Thyroid gland (tissue), 4 donors: ENCODE data around the gene SFN.

ENCODE experiments used
- POLR2A ChIP-seq, 2 donors: fragments of 450-650 bp; IDR thresholded peaks; one replicate each; pipeline ENCODE4 v1.6.1; 2017; ENCODE audit warnings: antibody characterized with exemption in 2 of 2, mild to moderate bottlenecking in 2 of 2, moderate library complexity in 1 of 2
- TF ChIP-seq, protein P1 (sequence below), 6 experiments: fragments of 200-600 bp in 3 of 6; fragments of 450-650 bp in 3 of 6; sonication (generic) in 3 of 6; IDR thresholded peaks; one replicate each; pipeline ENCODE4 v1.5.1; 2016 to 2019; ENCODE audit warnings: antibody characterized with exemption in 6 of 6, mild to moderate bottlenecking in 2 of 6, inconsistent platforms in 1 of 6, moderate library complexity in 1 of 6

DNA sequence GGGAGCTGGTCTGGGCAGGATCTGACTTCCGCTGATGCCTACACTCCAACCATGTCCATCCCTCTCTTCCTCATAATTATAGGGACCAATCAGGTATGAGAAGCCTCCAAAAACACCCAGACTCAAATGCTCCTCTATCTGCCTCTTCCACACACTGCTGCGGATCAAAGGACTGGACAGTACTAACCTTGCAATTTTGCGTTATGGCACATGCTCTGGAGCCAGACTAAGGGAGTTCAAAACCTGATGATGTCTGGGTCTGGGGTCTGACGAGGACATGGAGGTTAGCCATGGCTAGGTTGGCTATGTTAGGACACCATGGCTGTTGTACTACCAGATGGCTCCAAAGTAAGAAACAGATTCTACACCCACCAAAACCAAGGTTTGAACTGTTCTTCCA, 16.8 kb downstream of the SFN start:
- no peak for TF ChIP-seq POLR2A (IDR thresholded peaks at IDR 0.05)
- TF ChIP-seq, protein P1, sequence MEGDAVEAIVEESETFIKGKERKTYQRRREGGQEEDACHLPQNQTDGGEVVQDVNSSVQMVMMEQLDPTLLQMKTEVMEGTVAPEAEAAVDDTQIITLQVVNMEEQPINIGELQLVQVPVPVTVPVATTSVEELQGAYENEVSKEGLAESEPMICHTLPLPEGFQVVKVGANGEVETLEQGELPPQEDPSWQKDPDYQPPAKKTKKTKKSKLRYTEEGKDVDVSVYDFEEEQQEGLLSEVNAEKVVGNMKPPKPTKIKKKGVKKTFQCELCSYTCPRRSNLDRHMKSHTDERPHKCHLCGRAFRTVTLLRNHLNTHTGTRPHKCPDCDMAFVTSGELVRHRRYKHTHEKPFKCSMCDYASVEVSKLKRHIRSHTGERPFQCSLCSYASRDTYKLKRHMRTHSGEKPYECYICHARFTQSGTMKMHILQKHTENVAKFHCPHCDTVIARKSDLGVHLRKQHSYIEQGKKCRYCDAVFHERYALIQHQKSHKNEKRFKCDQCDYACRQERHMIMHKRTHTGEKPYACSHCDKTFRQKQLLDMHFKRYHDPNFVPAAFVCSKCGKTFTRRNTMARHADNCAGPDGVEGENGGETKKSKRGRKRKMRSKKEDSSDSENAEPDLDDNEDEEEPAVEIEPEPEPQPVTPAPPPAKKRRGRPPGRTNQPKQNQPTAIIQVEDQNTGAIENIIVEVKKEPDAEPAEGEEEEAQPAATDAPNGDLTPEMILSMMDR (IDR thresholded peaks at IDR 0.05): no peak
